ENCODE data around the gene NLK.

- TF ChIP-seq, protein P1, sequence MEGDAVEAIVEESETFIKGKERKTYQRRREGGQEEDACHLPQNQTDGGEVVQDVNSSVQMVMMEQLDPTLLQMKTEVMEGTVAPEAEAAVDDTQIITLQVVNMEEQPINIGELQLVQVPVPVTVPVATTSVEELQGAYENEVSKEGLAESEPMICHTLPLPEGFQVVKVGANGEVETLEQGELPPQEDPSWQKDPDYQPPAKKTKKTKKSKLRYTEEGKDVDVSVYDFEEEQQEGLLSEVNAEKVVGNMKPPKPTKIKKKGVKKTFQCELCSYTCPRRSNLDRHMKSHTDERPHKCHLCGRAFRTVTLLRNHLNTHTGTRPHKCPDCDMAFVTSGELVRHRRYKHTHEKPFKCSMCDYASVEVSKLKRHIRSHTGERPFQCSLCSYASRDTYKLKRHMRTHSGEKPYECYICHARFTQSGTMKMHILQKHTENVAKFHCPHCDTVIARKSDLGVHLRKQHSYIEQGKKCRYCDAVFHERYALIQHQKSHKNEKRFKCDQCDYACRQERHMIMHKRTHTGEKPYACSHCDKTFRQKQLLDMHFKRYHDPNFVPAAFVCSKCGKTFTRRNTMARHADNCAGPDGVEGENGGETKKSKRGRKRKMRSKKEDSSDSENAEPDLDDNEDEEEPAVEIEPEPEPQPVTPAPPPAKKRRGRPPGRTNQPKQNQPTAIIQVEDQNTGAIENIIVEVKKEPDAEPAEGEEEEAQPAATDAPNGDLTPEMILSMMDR (conservative IDR thresholded peaks at IDR 0.05 in 1 of 2, IDR thresholded peaks at IDR 0.05 in 1 of 2; ENCODE audit: extremely low read depth in 1 of 2, insufficient read depth in 1 of 2, low read depth in 1 of 2, low read length in 2 of 2): no peak
- TF ChIP-seq EZH2 (IDR thresholded peaks at IDR 0.05; ENCODE audit: borderline replicate concordance, low read length): no peak
These were observed 99.8 kb downstream of the NLK start for GRCh38 chr17:28142305-28142704.

Measured in mammary epithelial cell (primary cell).